C4-2B (cell line): Measurements from ENCODE around the gene SEMA6A.

ENCODE experiments used
- CTCF ChIP-seq: fragments of 450-650 bp; conservative IDR thresholded peaks from 2 replicates; pipeline ENCODE4 v1.5.1; 2017; ENCODE audit warnings: mild to moderate bottlenecking
- ZFX ChIP-seq: fragments of 450-650 bp; IDR thresholded peaks from 2 replicates; pipeline ENCODE4 v1.6.1; 2017

- TF ChIP-seq CTCF (no peak), ZFX (no peak)
Measured at GRCh38 chr5:116396476-116397099, 178.0 kb downstream of the SEMA6A start.
